Heart right ventricle (tissue), 16 donors: ENCODE measurements around the gene RHO. TPM values are rescaled to one million over a fixed set of nuclear protein-coding genes. Genes with fewer than 3 reads are reported as not detected.
A peak's percentile ranks its signal among the peaks of the same experiment; 100 is the strongest.

Experiments used
- ATAC-seq, 8 donors: fragments of 200-7000 bp; cut with Tn5 transposase; one replicate each; pipeline ENCODE4 v1.9.1; 2020; ENCODE audit warnings: mild to moderate bottlenecking in 8 of 8, moderate library complexity in 8 of 8, moderate number of reproducible peaks in 1 of 8
- DNase-seq, 2 donors: peaks; one replicate each; pipeline ENCODE4 v3.0.0-alpha.2; 2020
- H3K27ac ChIP-seq, 10 donors: fragments of 200-600 bp; sonication (generic) in 2 of 10; one replicate each; pipeline versions ENCODE4 v1.5.0 to v1.8.0; 2020 to 2022; ENCODE audit warnings: mild to moderate bottlenecking in 3 of 10
- H3K27me3 ChIP-seq, 7 donors: fragments of 200-600 bp; one replicate each; pipeline ENCODE4 v1.8.0; 2021 to 2022; ENCODE audit warnings: mild to moderate bottlenecking in 2 of 7
- H3K36me3 ChIP-seq, 9 donors: fragments of 200-600 bp; sonication (generic) in 1 of 9; one replicate each; pipeline versions ENCODE4 v1.5.0 to v1.8.0; 2020 to 2022; ENCODE audit warnings: mild to moderate bottlenecking in 2 of 9
- H3K4me1 ChIP-seq, 9 donors: fragments of 200-600 bp; sonication (generic) in 1 of 9; one replicate each; pipeline versions ENCODE4 v1.5.0 to v1.8.0; 2020 to 2022; ENCODE audit warnings: mild to moderate bottlenecking in 4 of 9
- H3K4me3 ChIP-seq, 10 donors: fragments of 200-600 bp; sonication (generic) in 2 of 10; one replicate each; pipeline versions ENCODE4 v1.5.0 to v1.8.0; 2020 to 2022; ENCODE audit warnings: mild to moderate bottlenecking in 7 of 10, moderate library complexity in 2 of 10
- H3K9me3 ChIP-seq, 11 donors: fragments of 200-600 bp in 10 of 11; sonication (generic) in 2 of 11; one replicate each; pipeline versions ENCODE4 v1.5.0 to v1.8.0; 2013 to 2022; ENCODE audit warnings: mild to moderate bottlenecking in 2 of 11, control low read depth in 1 of 11, moderate library complexity in 1 of 11
- WGBS, 2 donors: extraction: QIAGEN DNeasy Blood & Tissue Kit; methylation state at CpG; one replicate each; pipeline ENCODE4 v1.1.7; 2013; ENCODE audit warnings: inconsistent platforms in 1 of 2; 5-methylcytosine and 5-hydroxymethylcytosine counted together
- intact Hi-C, 10 donors: fragments of 100-400 bp; cut with DNase I; formaldehyde crosslinking; loops; one replicate each; pipeline versions ENCODE4 v1.11.1 to v1.14.2; 2022
- polyA plus RNA-seq, 2 donors: library from polyadenylated mRNA; stranded (reverse); fragments of 200-250 nt; gene quantifications; one replicate each; pipeline ENCODE4 v1.2.3, GENCODE V29; 2013
- total RNA-seq, 10 donors: library from RNA; stranded (reverse); fragmentation: NEBNext Ultra II Directional in 3 of 10; extraction: Animal tissue kit (Norgen Biotek cat#: 25700) in 3 of 10; gene quantifications; one replicate each; pipeline versions ENCODE4 v1.2.1 to v1.2.4, GENCODE V29; 2021 to 2023
- TF ChIP-seq, protein P1 (sequence below), 9 donors: fragments of 200-600 bp; sonication (generic) in 2 of 9; IDR thresholded peaks; one replicate each; pipeline versions ENCODE4 v1.5.0 to v1.8.0; 2021 to 2022; ENCODE audit warnings: antibody characterized with exemption in 9 of 9, mild to moderate bottlenecking in 5 of 9, moderate library complexity in 1 of 9
- donor health status: Arrhythmogenic right ventricular cardiomyopathy.
- donor health status: ischemic (EF 13 %, LVEDD 7.1; RV severe dilation, severe dysfunction).
- donor health status: healthy with polysubstance abuse.
- donor health status: DM: no; HTN: yes; CAD: no.
- donor health status: DM: no; HTN: no; CAD: no.
- donor health status: ischemic (EF 25% LVEDD 6.9; RV normal size, moderate dysfunction).
- donor health status: ischemic (EF 25% LVEDD 5.7; RV mildly dilated, moderate dysfunction).
- donor health status: healthy.
- donor health status: DM: yes; HTN: yes; CAD: no.
- donor health status: Ischemic cardiomyopathy.
- donor health status: ischemic (EF 35%, LVEDD 5.7; RV mildly dilated, moderate dysfunction).
- donor health status: nonischemic (EF 11% LVEDD 7.7; RV severe dilation, severe dysfunction).
- donor health status: DM: yes; HTN: yes; CAD: no.
- donor health status: PGD.
- donor health status: ischemic (EF 29% LVEDD 5.4; RV normal size, mild dysfunction).
- donor health status: nonischemic (EF 23%, LVEDD 6.1; RV moderate dilation, normal function).

The RHO gene
- total and polyA plus RNA-seq, 12 donors, result not detected

GRCh38 chr3:129553719-129554118 lies 25.3 kb downstream of the RHO start:
- TF ChIP-seq, protein P1, sequence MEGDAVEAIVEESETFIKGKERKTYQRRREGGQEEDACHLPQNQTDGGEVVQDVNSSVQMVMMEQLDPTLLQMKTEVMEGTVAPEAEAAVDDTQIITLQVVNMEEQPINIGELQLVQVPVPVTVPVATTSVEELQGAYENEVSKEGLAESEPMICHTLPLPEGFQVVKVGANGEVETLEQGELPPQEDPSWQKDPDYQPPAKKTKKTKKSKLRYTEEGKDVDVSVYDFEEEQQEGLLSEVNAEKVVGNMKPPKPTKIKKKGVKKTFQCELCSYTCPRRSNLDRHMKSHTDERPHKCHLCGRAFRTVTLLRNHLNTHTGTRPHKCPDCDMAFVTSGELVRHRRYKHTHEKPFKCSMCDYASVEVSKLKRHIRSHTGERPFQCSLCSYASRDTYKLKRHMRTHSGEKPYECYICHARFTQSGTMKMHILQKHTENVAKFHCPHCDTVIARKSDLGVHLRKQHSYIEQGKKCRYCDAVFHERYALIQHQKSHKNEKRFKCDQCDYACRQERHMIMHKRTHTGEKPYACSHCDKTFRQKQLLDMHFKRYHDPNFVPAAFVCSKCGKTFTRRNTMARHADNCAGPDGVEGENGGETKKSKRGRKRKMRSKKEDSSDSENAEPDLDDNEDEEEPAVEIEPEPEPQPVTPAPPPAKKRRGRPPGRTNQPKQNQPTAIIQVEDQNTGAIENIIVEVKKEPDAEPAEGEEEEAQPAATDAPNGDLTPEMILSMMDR (IDR thresholded peaks at IDR 0.05), result peak in 1 of 9 donors; percentile 4
- intact Hi-C loops, result loop anchor here in 4 of 10 donors (5.0 to 10.0 kb wide), 3 partner anchors 46 to 51 kb away; no protein-coding TSS in a partner anchor
- Histone ChIP-seq H3K36me3 (peaks cover 0 to 43% (median 8%) of the 10 kb centered on the region in 9 donors), H3K9me3 (no peaks in the 10 kb centered on the region), H3K27me3 (no peaks in the 10 kb centered on the region), H3K4me1 (peaks cover 17 to 66% (median 59%) of the 10 kb centered on the region in 9 donors), H3K4me3 (no peak overlapping the region), H3K27ac (peak overlapping the region in 5 of 10 donors; percentile 22 to 59 (median 56))
- WGBS, 2 donors, result 37 to 41% methylated on average over 15 of the region's 15 CpGs
- DNase-seq (no peak), ATAC-seq (peak in 2 of 8 donors; percentile 19 to 26)

DNA sequence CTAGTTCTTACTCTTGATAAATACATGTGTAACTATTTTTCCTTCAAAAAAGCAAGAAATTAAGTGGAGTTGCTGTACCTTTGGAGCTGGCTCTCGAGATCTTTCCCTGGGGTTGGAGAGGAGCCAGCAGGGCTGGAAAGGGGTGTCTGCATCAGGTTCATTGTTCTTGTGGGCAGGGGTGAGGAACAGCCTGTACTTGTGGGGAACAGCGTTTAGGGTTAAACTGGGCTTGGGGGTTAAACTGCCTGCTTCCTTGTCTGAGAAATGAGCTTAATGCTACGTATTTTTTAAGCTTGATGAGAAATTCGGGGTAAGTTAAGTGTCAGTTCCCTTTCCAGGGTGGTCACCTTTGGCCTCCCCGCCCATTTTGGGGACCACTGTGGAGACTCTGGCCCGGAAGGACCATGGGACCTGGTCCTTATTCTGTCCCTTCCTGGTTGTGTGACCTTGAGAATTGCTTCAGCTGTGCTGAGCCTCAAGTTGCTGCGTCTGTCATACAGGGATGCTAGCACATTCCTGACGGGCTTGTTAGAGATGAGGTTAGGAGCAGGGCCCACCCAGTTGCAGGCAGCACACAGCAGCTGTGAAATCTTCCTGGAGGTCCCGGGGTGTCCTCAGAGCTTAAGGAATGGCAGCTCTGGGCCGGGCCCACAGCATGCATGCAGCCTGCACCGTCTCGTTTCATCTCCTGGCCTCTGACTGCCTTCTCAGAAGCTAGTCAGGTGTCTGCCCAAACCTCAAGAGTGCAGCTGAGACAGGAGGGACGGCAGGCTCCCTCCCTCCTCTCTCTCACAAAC lies 26.1 kb downstream of the RHO start:
- 50 to 63% methylated on average over 13 of the region's 13 CpGs for WGBS, 2 donors
- DNase-seq (no peak), ATAC-seq (no peak)
- Histone ChIP-seq H3K9me3 (no peaks in the 10 kb centered on the region), H3K27ac (peak overlapping the region in 8 of 10 donors; percentile 22 to 59 (median 46)), H3K36me3 (peaks cover 0 to 51% (median 8%) of the 10 kb centered on the region in 9 donors), H3K4me3 (no peak overlapping the region), H3K27me3 (no peaks in the 10 kb centered on the region), H3K4me1 (peaks cover 20 to 74% (median 68%) of the 10 kb centered on the region in 9 donors)
- TF ChIP-seq, protein P1 (IDR thresholded peaks at IDR 0.05), result no peak
- intact Hi-C loops, result loop anchor here in 5 of 10 donors (5.0 to 10.0 kb wide), 5 partner anchors 38 to 52 kb away; no protein-coding TSS in a partner anchor

- Histone ChIP-seq H3K27me3 (no peaks in the 10 kb centered on the region), H3K27ac (peak overlapping the region in 5 of 10 donors; percentile 16 to 59 (median 56)), H3K4me3 (no peak overlapping the region), H3K9me3 (no peaks in the 10 kb centered on the region), H3K4me1 (peaks cover 21 to 80% (median 74%) of the 10 kb centered on the region in 9 donors), H3K36me3 (peaks cover 0 to 57% (median 13%) of the 10 kb centered on the region in 9 donors)
- DNase-seq (no peak), ATAC-seq (no peak)
- 60 to 69% methylated on average over 15 of the region's 15 CpGs for WGBS, 2 donors
- TF ChIP-seq, protein P1 (IDR thresholded peaks at IDR 0.05), result no peak
- intact Hi-C loops, result loop anchor here in 3 of 10 donors (5.0 to 10.0 kb wide), 3 partner anchors 37 to 50 kb away; no protein-coding TSS in a partner anchor
These were observed 26.7 kb downstream of the RHO start for GRCh38 chr3:129555153-129555550.

- DNase-seq (no peak), ATAC-seq (no peak)
- Histone ChIP-seq H3K9me3 (no peaks in the 10 kb centered on the region), H3K36me3 (peaks cover 0 to 64% (median 15%) of the 10 kb centered on the region in 9 donors), H3K4me3 (no peak overlapping the region), H3K27me3 (no peaks in the 10 kb centered on the region), H3K27ac (peak overlapping the region in 4 of 10 donors; percentile 19 to 94 (median 37)), H3K4me1 (peaks cover 28 to 87% (median 80%) of the 10 kb centered on the region in 9 donors)
- intact Hi-C loops, result loop anchor here in 3 of 10 donors (5.0 to 10.0 kb wide), 3 partner anchors 37 to 51 kb away; no protein-coding TSS in a partner anchor
- WGBS, 2 donors, result 77 to 82% methylated on average over 18 of the region's 18 CpGs
- TF ChIP-seq, protein P1 (IDR thresholded peaks at IDR 0.05), result no peak
These were observed 27.3 kb downstream of the RHO start for GRCh38 chr3:129555616-129556357.
